Lower lobe of right lung (tissue), 2 donors: Measurements from ENCODE around the gene ESR1. TPM values are rescaled to one million over a fixed set of nuclear protein-coding genes. Genes with fewer than 3 reads are reported as not detected.
"Not testable (repeated sequence)": the region's sequence is repeated elsewhere in the genome, so short reads cannot be mapped to it uniquely, and the experiment has no call there.

Experiments
- ATAC-seq, 2 donors: fragments of 200-7000 bp; cut with Tn5 transposase; one replicate each; pipeline ENCODE4 v1.9.1; 2020 to 2022; ENCODE audit warnings: mild to moderate bottlenecking in 2 of 2, moderate library complexity in 2 of 2
- DNase-seq: peaks from one replicate; pipeline ENCODE4 v3.0.0-alpha.2; 2020
- H3K27ac ChIP-seq: fragments of 200-600 bp; one replicate; pipeline ENCODE4 v1.8.0; 2022
- H3K27me3 ChIP-seq: fragments of 200-600 bp; one replicate; pipeline ENCODE4 v1.8.0; 2022; ENCODE audit warnings: low read depth
- H3K36me3 ChIP-seq: fragments of 200-600 bp; one replicate; pipeline ENCODE4 v1.8.0; 2022; ENCODE audit warnings: mild to moderate bottlenecking
- H3K4me1 ChIP-seq: fragments of 200-600 bp; one replicate; pipeline ENCODE4 v1.8.0; 2022
- H3K4me3 ChIP-seq: fragments of 200-600 bp; one replicate; pipeline ENCODE4 v1.8.0; 2022; ENCODE audit warnings: mild to moderate bottlenecking
- H3K9me3 ChIP-seq: fragments of 200-600 bp; one replicate; pipeline ENCODE4 v1.8.0; 2022
- intact Hi-C: fragments of 100-400 bp; cut with DNase I; formaldehyde crosslinking; loops from one replicate; pipeline ENCODE4 v1.11.0; 2022
- total RNA-seq: library from RNA; stranded (reverse); fragmentation: NEBNext Ultra II Directional; extraction: Animal tissue kit (Norgen Biotek cat#: 25700); gene quantifications from one replicate; pipeline ENCODE4 v1.2.1, GENCODE V29; 2021
- TF ChIP-seq, protein P1 (sequence below): fragments of 200-600 bp; IDR thresholded peaks from one replicate; pipeline ENCODE4 v1.8.0; 2022; ENCODE audit warnings: antibody characterized with exemption, mild to moderate bottlenecking
- donor health status: DM: no; HTN: yes; CAD: no; lungs with severe emphysema.

ESR1 gene
- total RNA-seq, 1 donor from 2014 or later = 3.7 TPM

DNA sequence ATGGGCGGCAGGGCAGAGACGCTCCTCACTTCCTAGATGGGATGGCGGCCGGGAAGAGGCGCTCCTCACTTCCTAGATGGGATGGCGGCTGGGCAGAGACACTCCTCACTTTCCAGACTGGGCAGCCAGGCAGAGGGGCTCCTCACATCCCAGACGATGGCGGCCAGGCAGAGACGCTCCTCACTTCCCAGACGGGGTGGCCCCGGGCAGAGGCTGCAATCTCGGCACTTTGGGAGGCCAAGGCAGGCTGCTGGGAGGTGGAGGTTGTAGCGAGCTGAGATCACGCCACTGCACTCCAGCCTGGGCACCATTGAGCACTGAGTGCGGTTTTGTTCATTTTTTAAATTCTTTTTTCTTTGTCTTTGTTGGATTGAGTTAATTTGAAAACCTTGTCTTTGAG is 92.3 kb downstream of the ESR1 start:
- H3K9me3 ChIP-seq, intact Hi-C loops, H3K4me3 ChIP-seq, H3K4me1 ChIP-seq, H3K27me3 ChIP-seq, H3K27ac ChIP-seq, ATAC-seq, H3K36me3 ChIP-seq, DNase-seq: not testable (repeated sequence)

DNA sequence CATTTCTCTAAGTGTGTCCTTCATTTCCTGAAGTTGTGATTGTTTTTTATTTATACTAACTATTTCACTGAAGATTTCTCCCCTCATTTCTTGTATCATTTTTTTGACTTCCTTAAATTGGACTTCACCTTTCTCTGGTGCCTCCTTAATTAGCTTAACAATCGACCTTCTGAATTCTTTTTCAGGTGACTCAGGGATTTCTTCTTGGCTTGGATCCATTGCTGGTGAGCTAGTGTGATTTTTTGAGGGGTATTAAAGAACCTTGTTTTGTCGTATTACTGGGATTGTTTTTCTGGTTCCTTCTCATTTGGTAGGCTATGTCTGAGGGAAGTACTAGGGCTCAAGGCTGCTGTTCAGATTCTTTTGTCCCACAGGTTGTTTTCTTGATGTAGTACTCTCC is 92.8 kb downstream of the ESR1 start:
- Histone ChIP-seq H3K4me3 (no peak overlapping the region), H3K4me1 (no peaks in the 10 kb centered on the region), H3K27me3 (no peaks in the 10 kb centered on the region), H3K36me3 (no peaks in the 10 kb centered on the region), H3K9me3 (peaks cover 3% of the 10 kb centered on the region), H3K27ac (no peak overlapping the region)
- TF ChIP-seq, protein P1, sequence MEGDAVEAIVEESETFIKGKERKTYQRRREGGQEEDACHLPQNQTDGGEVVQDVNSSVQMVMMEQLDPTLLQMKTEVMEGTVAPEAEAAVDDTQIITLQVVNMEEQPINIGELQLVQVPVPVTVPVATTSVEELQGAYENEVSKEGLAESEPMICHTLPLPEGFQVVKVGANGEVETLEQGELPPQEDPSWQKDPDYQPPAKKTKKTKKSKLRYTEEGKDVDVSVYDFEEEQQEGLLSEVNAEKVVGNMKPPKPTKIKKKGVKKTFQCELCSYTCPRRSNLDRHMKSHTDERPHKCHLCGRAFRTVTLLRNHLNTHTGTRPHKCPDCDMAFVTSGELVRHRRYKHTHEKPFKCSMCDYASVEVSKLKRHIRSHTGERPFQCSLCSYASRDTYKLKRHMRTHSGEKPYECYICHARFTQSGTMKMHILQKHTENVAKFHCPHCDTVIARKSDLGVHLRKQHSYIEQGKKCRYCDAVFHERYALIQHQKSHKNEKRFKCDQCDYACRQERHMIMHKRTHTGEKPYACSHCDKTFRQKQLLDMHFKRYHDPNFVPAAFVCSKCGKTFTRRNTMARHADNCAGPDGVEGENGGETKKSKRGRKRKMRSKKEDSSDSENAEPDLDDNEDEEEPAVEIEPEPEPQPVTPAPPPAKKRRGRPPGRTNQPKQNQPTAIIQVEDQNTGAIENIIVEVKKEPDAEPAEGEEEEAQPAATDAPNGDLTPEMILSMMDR = no peak
- DNase-seq = no peak
- intact Hi-C loops = no loop called here
- ATAC-seq = no peak

DNA sequence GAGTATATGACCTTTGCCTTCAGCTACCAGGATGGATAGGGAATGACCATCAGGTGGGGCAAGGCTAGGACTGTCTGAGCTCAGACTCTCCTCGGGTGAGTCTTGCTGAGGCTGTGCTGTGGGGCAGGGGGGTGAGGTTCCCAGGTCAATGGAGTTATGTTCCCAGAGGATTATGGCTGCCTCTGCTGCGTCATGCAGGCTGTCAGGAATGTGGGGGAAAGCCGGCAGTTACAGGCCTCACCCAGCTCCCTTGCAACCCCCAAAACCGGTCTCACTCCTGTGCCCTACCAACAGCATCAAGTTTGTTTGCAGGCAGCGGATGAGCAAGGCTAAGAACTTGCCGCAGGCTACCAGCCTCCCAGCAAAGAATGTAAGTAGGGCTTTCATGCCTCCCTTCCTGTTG is 93.5 kb downstream of the ESR1 start:
- Histone ChIP-seq H3K9me3 (peaks cover 3% of the 10 kb centered on the region), H3K27me3 (no peaks in the 10 kb centered on the region), H3K36me3 (no peaks in the 10 kb centered on the region), H3K4me1 (no peaks in the 10 kb centered on the region), H3K4me3 (no peak overlapping the region), H3K27ac (no peak overlapping the region)
- TF ChIP-seq, protein P1 = no peak
- intact Hi-C loops = no loop called here
- DNase-seq = no peak
- peak in 1 of 2 donors; percentile 25 for ATAC-seq

DNA sequence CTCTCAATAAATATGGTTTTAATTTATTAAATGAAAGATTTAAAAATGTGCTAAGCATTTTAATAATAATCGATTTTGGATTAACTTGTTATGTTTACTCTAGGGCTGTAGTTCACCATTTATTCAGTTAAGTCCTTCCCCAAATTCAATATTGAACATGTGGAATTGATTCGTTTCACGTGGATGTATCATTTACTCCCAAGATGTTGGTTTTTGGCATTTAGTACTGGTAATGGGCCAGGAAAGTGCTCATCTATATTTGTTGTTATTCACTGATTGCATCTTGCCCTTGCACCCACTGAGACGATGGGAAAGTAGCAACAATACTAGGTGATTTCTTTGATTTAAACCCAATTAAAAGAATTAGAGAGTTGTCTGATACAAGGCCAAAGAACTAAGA is 97.1 kb downstream of the ESR1 start:
- no peaks in the 10 kb centered on the region for H3K4me1 ChIP-seq
- ATAC-seq (no peak), DNase-seq (no peak)
- no peak overlapping the region for H3K27ac ChIP-seq
- intact Hi-C loops = no loop called here
- no peaks in the 10 kb centered on the region for H3K36me3 ChIP-seq
- no peak overlapping the region for H3K4me3 ChIP-seq
- no peaks in the 10 kb centered on the region for H3K27me3 ChIP-seq
- no peaks in the 10 kb centered on the region for H3K9me3 ChIP-seq
- TF ChIP-seq, protein P1 = no peak

DNA sequence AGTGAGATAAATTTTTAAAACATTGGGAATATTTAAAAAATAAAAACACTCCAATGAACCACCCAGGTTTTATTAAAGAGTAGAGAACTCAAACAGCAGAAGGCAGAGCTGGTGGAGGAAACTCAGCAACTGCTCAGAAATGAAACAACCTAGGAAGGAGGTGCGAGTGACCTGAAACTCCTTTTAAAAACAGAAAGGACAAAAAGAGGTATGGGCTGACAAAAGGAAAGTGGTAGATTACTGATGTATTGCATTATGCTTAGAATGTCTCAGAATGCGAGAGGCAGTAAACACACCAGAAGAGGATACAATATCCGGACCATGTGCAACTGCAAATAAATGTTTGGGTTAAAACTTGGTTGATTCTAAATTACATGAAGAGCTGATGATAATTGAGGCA is 97.6 kb downstream of the ESR1 start:
- ATAC-seq = no peak
- H3K9me3 ChIP-seq = no peaks in the 10 kb centered on the region
- H3K4me1 ChIP-seq = no peaks in the 10 kb centered on the region
- TF ChIP-seq, protein P1 = no peak
- DNase-seq = no peak
- H3K27me3 ChIP-seq = no peaks in the 10 kb centered on the region
- no peak overlapping the region for H3K4me3 ChIP-seq
- intact Hi-C loops = no loop called here
- no peaks in the 10 kb centered on the region for H3K36me3 ChIP-seq
- no peak overlapping the region for H3K27ac ChIP-seq

DNA sequence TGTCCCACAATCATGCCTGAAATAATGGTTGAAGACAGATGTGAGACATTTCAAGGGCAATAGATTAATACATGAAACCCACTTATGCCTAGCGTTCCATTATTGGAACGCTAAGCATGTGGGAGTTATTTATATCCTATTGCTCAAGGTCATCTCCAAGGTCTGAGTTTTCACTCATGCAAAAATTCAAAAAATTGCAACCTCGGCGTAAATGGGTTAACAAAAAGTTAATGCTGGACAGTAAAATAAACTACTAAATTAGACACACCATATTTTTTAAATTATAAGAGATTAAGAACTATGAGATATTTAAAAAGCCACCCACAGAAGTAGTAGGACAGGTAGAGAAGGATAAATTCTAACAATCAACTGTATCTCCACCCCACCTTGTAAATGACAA is 98.4 kb downstream of the ESR1 start:
- TF ChIP-seq, protein P1 = no peak
- no peak for ATAC-seq
- H3K9me3 ChIP-seq = no peaks in the 10 kb centered on the region
- intact Hi-C loops = no loop called here
- H3K36me3 ChIP-seq = no peaks in the 10 kb centered on the region
- H3K27ac ChIP-seq = no peak overlapping the region
- H3K27me3 ChIP-seq = no peaks in the 10 kb centered on the region
- no peak overlapping the region for H3K4me3 ChIP-seq
- H3K4me1 ChIP-seq = no peaks in the 10 kb centered on the region
- DNase-seq = no peak
